GM12875 (cell line): ENCODE data around the gene ZNF470.

ENCODE experiments used
- H3K4me3 ChIP-seq: one replicate; pipeline ENCODE4 v1.5.1; 2011; ENCODE audit warnings: low read depth, low read length, control low read depth
- TF ChIP-seq, protein P1 (sequence below): IDR thresholded peaks from 2 replicates; pipeline ENCODE4 v1.5.1; 2011; ENCODE audit warnings: low read depth, mild to moderate bottlenecking, control low read depth, inconsistent platforms, low read length, moderate library complexity, borderline replicate concordance; ENCODE audit not compliant: insufficient read depth

The ZNF470 gene

DNA sequence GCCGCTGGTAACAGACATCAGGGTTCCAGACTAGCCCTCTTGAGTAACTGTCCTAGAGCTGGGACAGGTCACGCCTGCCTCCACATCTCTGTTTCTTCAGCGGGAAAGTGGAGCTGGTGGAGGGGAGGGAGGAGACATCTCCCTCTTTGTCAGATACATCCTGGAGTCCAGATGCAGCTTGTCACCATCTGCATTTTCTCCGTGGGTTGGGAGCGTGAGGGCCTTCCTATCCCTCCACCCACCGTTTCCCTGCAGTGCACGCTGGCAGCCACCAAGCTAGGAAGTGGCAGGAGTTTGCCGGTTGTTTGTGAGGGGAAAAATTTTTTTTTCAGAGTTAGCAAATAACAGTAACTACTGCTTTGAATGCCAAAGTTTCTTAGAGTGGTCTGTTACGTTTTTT, 55.7 kb downstream of the ZNF470 start:
- no peak overlapping the region for H3K4me3 ChIP-seq
- TF ChIP-seq, protein P1, sequence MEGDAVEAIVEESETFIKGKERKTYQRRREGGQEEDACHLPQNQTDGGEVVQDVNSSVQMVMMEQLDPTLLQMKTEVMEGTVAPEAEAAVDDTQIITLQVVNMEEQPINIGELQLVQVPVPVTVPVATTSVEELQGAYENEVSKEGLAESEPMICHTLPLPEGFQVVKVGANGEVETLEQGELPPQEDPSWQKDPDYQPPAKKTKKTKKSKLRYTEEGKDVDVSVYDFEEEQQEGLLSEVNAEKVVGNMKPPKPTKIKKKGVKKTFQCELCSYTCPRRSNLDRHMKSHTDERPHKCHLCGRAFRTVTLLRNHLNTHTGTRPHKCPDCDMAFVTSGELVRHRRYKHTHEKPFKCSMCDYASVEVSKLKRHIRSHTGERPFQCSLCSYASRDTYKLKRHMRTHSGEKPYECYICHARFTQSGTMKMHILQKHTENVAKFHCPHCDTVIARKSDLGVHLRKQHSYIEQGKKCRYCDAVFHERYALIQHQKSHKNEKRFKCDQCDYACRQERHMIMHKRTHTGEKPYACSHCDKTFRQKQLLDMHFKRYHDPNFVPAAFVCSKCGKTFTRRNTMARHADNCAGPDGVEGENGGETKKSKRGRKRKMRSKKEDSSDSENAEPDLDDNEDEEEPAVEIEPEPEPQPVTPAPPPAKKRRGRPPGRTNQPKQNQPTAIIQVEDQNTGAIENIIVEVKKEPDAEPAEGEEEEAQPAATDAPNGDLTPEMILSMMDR, result no peak

DNA sequence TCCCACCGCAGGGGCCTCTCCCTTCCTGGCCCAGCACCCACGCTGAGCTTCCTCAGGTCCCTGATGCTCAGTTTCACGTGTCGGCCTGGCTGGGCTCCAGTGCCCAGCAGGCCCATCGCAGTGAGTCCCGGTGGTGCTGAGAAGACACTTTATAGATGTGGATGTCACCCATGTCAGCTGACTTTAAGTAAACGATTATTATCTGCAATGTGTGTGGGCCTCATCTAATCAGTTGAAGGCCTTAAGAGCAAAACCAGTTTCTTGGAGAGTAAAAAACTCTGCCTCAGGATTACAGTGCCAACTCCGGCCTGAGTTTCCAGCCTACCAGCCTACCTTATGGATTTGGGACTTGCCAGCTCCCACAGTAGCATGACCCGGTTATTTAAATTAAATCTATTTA, 58.4 kb downstream of the ZNF470 start:
- TF ChIP-seq, protein P1, result no peak
- no peak overlapping the region for H3K4me3 ChIP-seq

DNA sequence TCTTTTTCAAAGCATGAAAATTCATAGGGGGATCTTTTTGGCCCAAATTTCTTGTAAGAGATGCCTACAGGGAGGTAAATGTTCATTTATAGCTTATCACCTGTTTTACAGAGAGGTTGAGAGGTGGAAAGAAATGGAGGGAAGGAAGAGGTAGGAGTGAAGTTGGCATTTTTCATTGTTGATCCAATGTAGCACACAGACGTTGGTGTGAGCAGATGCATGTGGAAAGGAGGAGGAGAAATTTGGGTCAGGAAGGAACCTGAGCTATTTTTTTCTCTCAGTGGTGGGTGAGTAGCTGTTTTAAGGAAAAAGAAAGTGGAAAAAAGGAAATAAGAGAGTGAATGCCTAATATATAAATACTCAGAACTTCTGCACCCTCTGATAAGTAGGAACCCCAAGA, 65.8 kb downstream of the ZNF470 start:
- TF ChIP-seq, protein P1, result no peak

DNA sequence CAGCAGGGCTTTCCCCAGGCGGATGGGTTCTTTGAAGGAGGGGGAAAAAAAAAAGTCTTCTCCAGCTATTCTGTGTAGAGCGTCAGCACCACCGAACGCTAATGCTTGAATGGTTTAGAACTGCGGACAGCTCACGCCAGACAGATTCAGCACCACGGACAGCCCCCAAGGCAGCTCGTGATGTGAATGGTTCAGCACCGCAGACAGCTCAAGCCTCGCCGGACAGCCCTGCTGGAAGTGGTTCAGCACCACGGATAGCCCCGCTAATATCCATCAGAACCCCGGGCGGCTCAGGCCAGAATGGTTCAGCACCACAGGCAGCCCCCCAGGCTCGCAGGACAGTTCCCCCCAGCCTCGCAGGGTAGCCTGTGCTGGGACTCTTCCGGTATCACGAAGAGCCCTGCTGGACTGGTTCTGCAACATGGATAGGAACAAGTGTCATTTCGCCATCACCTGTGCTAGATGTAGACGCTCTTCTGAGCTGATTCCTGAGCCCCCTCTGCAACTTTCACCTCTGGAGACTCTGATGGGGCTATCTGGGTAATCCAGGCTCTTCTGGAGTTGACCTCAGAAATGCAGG, 70.8 kb downstream of the ZNF470 start:
- no peak overlapping the region for H3K4me3 ChIP-seq
- TF ChIP-seq, protein P1, result no peak

More for the DNA sequence above, 65.8 kb downstream of the ZNF470 start:
- no peak overlapping the region for H3K4me3 ChIP-seq
